B cell (primary cell): Measurements from ENCODE around the gene FKBP8.

Experiments
- CTCF ChIP-seq: fragments of 200-600 bp; IDR thresholded peaks from one replicate; pipeline ENCODE4 v1.8.0; 2022; ENCODE audit warnings: antibody characterized with exemption, mild to moderate bottlenecking
- EZH2 ChIP-seq: IDR thresholded peaks from 2 replicates; pipeline ENCODE4 v1.6.1; 2012; ENCODE audit warnings: borderline replicate concordance, low read depth, mild to moderate bottlenecking, moderate library complexity, low read length; ENCODE audit not compliant: insufficient read depth, poor library complexity, severe bottlenecking

DNA sequence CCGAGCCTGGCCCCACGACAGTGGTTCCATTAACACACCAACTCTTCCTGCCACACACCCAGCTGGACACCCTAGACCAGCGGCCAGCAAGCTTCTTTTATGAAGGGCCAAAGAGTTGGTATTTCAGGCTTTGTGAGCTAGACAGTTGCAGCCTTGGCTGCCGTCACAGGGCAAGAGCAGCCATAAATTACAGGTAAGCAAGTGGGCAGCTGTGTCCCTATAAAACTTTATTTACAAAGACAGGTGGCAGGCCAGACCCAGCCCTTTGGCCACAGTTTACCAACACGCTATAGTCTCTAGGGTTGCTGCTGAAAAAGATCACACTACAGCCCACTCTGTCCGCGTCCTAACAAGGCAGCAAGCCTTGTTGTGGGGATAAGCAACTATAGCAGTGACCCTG, 34.8 kb downstream of the FKBP8 start:
- TF ChIP-seq EZH2 (no peak), CTCF (no peak)
